K562 (cell line): ENCODE results near the gene PITPNC1. TPM values are rescaled to one million over a fixed set of nuclear protein-coding genes. Genes with fewer than 3 reads are reported as not detected.

Experiments used
- ATAC-seq: fragments of 200-7000 bp; cut with Tn5 transposase; 3 replicates; pipeline ENCODE4 v1.9.1; 2020; ENCODE audit warnings: moderate library complexity
- BruUV-seq: library from RNA; stranded (reverse); fragments of 400-500 nt; replicated peaks from 2 replicates; lab custom pipeline; 2021; lab: Mats Ljungman, UMichigan
- CTCF ChIA-PET: fragments of 300-600 bp; formaldehyde crosslinking; extraction: SDS; loops from one replicate; lab custom pipeline; 2021; ENCODE audit warnings: low intra/inter-chr PET ratio; lab: Yijun Ruan, JAX
- POLR2A ChIA-PET: fragments of 300-600, 350-650 bp; sonication (Branson Sonifier 250); formaldehyde crosslinking; extraction: SDS; loops from one replicate; lab custom pipeline; 2021; ENCODE audit warnings: antibody characterized with exemption, inconsistent platforms; lab: Yijun Ruan, JAX
- DNase-seq, 4 experiments: peaks; one replicate each; pipeline versions ENCODE4 v3.0.0 to v3.0.0-alpha.2; 2011 to 2018; ENCODE audit warnings: low spot score in 3 of 4, mixed read lengths in 3 of 4; ENCODE audit errors: extremely low read depth in 1 of 4
- FAIRE-seq: peaks from 2 replicates; lab custom pipeline; 2011; peaks lifted over from hg19 to GRCh38; lab: Jason Lieb, UNC
- H2AFZ ChIP-seq: 2 replicates; pipeline ENCODE4 v1.6.0; 2011; ENCODE audit warnings: low read depth, low read length, control low read depth, inconsistent platforms
- H3K27ac ChIP-seq: fragments of 200-600 bp; 3 replicates; pipeline ENCODE4 v1.8.0; 2011; ENCODE audit warnings: low read depth, mild to moderate bottlenecking, control low read depth, inconsistent platforms, low read length, moderate library complexity, mixed read lengths; ENCODE audit errors: extremely low read depth
- H3K27me3 ChIP-seq, 2 experiments: fragments of 300-600 bp in 1 of 2; 2 replicates in 1 of 2; 3 replicates in 1 of 2; pipeline versions ENCODE4 v1.6.0 to v1.8.0; 2011; ENCODE audit warnings: inconsistent platforms in 2 of 2, low read length in 2 of 2, mild to moderate bottlenecking in 1 of 2, mixed read lengths in 1 of 2, moderate library complexity in 1 of 2; ENCODE audit not compliant: control insufficient read depth in 2 of 2, insufficient read depth in 2 of 2
- H3K36me3 ChIP-seq: fragments of 300-600 bp; 3 replicates; pipeline ENCODE4 v1.8.0; 2011; ENCODE audit warnings: mild to moderate bottlenecking, low read length, inconsistent platforms; ENCODE audit not compliant: control insufficient read depth, insufficient read depth
- H3K4me1 ChIP-seq, 2 experiments: fragments of 200-600 bp in 1 of 2; replicated peaks in 1 of 2; 2 replicates in 1 of 2; 3 replicates in 1 of 2; pipeline versions ENCODE4 v1.5.1 to v1.8.0; 2011; ENCODE audit warnings: inconsistent platforms in 2 of 2, low read length in 2 of 2, mild to moderate bottlenecking in 1 of 2, mixed read lengths in 1 of 2, moderate library complexity in 1 of 2; ENCODE audit not compliant: control insufficient read depth in 2 of 2, insufficient read depth in 2 of 2
- H3K4me2 ChIP-seq: 2 replicates; pipeline ENCODE4 v1.6.1; 2011; ENCODE audit warnings: low read length, control low read depth, inconsistent platforms, mixed read lengths; ENCODE audit not compliant: insufficient read depth
- H3K4me3 ChIP-seq: fragments of 200-600 bp; sonication (generic), shearing (Covaris generic); 2 replicates; pipeline ENCODE4 v1.5.1; 2016; ENCODE audit warnings: control low read depth, inconsistent platforms
- H3K79me2 ChIP-seq: fragments of 200-600 bp; 3 replicates; pipeline ENCODE4 v1.8.0; 2011; ENCODE audit warnings: low read length, inconsistent platforms; ENCODE audit not compliant: control insufficient read depth, insufficient read depth
- H3K9ac ChIP-seq, 2 experiments: 2 replicates each; pipeline versions ENCODE4 v1.6.0 to v1.6.1; 2011; ENCODE audit warnings: low read depth in 2 of 2, low read length in 2 of 2, control low read depth in 1 of 2, inconsistent platforms in 1 of 2, mild to moderate bottlenecking in 1 of 2, mixed read lengths in 1 of 2; ENCODE audit not compliant: insufficient read depth in 1 of 2
- H3K9me1 ChIP-seq: one replicate; pipeline ENCODE4 v1.6.0; 2011; ENCODE audit warnings: inconsistent platforms, mild to moderate bottlenecking, low read length, moderate library complexity; ENCODE audit not compliant: control insufficient read depth, insufficient read depth
- H3K9me3 ChIP-seq: replicated peaks from 2 replicates; pipeline ENCODE4 v1.5.1; 2011; ENCODE audit warnings: low read depth, low read length, inconsistent platforms; ENCODE audit not compliant: control insufficient read depth, insufficient read depth
- H4K20me1 ChIP-seq: replicated peaks from 2 replicates; pipeline ENCODE4 v1.6.1; 2011; ENCODE audit warnings: low read length, inconsistent platforms, mixed read lengths; ENCODE audit not compliant: control insufficient read depth, insufficient read depth
- KAT2B ChIP-seq: IDR thresholded peaks from one replicate; pipeline ENCODE4 v1.6.1; 2012; ENCODE audit warnings: low read depth, mild to moderate bottlenecking, control low read depth, inconsistent platforms, low read length, moderate library complexity
- WGBS: fragments of 100-300 bp; shearing (Covaris generic); methylation state at CpG from one replicate; pipeline ENCODE4 v1.1.6; 2016; ENCODE audit warnings: low coverage, mixed read lengths; ENCODE audit not compliant: insufficient coverage; ENCODE audit errors: missing lambda C conversion rate; 5-methylcytosine and 5-hydroxymethylcytosine counted together
- in situ Hi-C: fragments of 300-500 bp; cut with MboI; formaldehyde crosslinking; loops from 4 replicates; pipeline ENCODE4 v1.15.0; 2018; ENCODE audit warnings: inconsistent platforms, mixed read lengths
- intact Hi-C: fragments of 100-400 bp; cut with micrococcal nuclease; formaldehyde crosslinking; loops from 2 replicates; pipeline ENCODE4 v1.14.2; 2022
- polyA plus RNA-seq, 8 experiments: library from polyadenylated mRNA; depleted of rRNA in 4 of 8; stranded (reverse) in 5 of 8; unstranded in 3 of 8; fragments of >200 nt; fragmentation: Nextera tagmentation in 2 of 8; fragmentation: Illumina TruSeq in 1 of 8; extraction: Ambion mirVana in 2 of 8; extraction: Trizol in 1 of 8; gene quantifications; 2 replicates each; pipeline versions ENCODE4 v1.2.1 to v1.2.3, GENCODE V29; 2011 to 2014; ENCODE audit warnings: inconsistent platforms in 1 of 8, missing spikeins in 1 of 8
- total RNA-seq, 7 experiments: library from RNA; depleted of rRNA in 6 of 7; stranded (reverse); fragments of >200 nt in 6 of 7; fragmentation: Illumina TruSeq in 2 of 7; extraction: Trizol in 2 of 7; gene quantifications; 2 replicates each; pipeline versions ENCODE4 v1.2.1 to v1.2.3, GENCODE V29; 2011 to 2021; ENCODE audit warnings: low replicate concordance in 1 of 7
- TF ChIP-seq, protein P1 (sequence below), 2 experiments: fragments of 450-650 bp in 1 of 2; sonication (generic) in 1 of 2; formaldehyde crosslinking in 1 of 2; IDR thresholded peaks; 2 replicates each; pipeline versions ENCODE4 v1.7.1 to v1.9.0; 2016 to 2022; ENCODE audit warnings: inconsistent platforms in 1 of 2, mild to moderate bottlenecking in 1 of 2, missing genetic modification reagents in 1 of 2

PITPNC1 gene
- total and polyA plus RNA-seq, 9 of the 15 experiments (the other 6 are each of a cell fraction or from before 2014, with no cell fraction given) = 0.11 to 1.1 (median 0.65) TPM

DNA sequence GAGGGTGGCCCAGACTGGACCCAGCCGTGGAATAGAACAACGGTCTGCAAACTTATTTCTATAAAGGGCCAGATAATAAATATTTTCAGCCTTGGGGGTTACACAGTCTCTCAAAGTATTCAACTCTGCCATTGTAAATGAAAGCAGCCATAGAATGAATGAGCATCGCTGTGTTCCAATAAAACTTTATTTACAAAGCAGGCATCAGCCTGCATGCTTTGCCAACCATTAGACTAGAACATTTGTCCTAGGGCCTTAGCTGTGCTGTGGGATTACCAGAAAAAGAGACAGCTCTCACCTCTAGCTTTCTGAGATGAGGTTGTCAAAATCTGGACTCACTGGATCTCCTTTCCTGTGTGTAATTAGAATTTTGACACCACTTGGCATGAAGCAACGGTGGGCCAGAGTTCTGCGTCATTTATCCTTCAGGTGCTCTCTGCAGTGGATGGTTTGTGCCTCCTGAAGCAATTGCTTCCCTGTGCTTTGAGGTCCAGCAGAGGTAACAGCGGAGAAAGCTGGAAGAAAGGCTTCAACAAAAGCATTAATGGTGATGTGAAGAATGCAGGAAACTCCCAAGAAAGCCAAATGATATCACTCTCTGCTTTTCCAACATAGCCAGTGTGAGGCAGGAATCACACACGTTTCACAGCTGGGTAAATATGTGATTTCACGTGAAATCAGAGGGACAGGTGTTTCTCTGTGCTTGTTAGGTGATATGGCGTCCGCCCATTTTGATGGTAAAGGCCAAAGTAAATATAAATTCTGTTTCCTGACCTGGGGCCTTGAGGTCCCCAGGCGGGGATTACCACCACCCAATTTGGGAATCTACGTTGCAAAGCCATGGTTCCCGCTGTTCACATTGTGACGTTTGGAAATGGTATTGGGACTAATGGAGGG, 148.4 kb downstream of the PITPNC1 start:
- in situ Hi-C loops = no loop called here
- peaks cover 0 to 4% of the 10 kb centered on the region in 2 experiments; a peak in 1 of 5 replicates for H3K4me1 ChIP-seq
- H4K20me1 ChIP-seq = 0 out of 2 replicates have a peak, but pooled peaks cover 3% of the 10 kb centered on the region
- H3K27me3 ChIP-seq = peaks cover 22 to 38% of the 10 kb centered on the region in 2 experiments
- H3K4me2 ChIP-seq = no peak overlapping the region
- DNase-seq (no peak), FAIRE-seq (no peak), ATAC-seq (no peak)
- H3K9ac ChIP-seq = no peak overlapping the region
- BruUV-seq = no TSS peak
- intact Hi-C loops = no loop called here
- no peaks in the 10 kb centered on the region for H3K79me2 ChIP-seq
- H2AFZ ChIP-seq = no peak overlapping the region
- POLR2A ChIA-PET = interaction anchor here (0.6 to 0.9 kb wide), 2 partner anchors 14 to 225 kb away, joined by 3 read pairs; no protein-coding TSS in a partner anchor
- no peaks in the 10 kb centered on the region for H3K9me1 ChIP-seq
- no peak overlapping the region for H3K27ac ChIP-seq
- WGBS = under 1% methylated on average over 14 of the region's 14 CpGs
- no peaks in the 10 kb centered on the region for H3K9me3 ChIP-seq
- CTCF ChIA-PET = no interaction called here
- no peaks in the 10 kb centered on the region for H3K36me3 ChIP-seq
- TF ChIP-seq, protein P1, sequence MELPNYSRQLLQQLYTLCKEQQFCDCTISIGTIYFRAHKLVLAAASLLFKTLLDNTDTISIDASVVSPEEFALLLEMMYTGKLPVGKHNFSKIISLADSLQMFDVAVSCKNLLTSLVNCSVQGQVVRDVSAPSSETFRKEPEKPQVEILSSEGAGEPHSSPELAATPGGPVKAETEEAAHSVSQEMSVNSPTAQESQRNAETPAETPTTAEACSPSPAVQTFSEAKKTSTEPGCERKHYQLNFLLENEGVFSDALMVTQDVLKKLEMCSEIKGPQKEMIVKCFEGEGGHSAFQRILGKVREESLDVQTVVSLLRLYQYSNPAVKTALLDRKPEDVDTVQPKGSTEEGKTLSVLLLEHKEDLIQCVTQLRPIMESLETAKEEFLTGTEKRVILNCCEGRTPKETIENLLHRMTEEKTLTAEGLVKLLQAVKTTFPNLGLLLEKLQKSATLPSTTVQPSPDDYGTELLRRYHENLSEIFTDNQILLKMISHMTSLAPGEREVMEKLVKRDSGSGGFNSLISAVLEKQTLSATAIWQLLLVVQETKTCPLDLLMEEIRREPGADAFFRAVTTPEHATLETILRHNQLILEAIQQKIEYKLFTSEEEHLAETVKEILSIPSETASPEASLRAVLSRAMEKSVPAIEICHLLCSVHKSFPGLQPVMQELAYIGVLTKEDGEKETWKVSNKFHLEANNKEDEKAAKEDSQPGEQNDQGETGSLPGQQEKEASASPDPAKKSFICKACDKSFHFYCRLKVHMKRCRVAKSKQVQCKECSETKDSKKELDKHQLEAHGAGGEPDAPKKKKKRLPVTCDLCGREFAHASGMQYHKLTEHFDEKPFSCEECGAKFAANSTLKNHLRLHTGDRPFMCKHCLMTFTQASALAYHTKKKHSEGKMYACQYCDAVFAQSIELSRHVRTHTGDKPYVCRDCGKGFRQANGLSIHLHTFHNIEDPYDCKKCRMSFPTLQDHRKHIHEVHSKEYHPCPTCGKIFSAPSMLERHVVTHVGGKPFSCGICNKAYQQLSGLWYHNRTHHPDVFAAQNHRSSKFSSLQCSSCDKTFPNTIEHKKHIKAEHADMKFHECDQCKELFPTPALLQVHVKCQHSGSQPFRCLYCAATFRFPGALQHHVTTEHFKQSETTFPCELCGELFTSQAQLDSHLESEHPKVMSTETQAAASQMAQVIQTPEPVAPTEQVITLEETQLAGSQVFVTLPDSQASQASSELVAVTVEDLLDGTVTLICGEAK (IDR thresholded peaks at IDR 0.05) = peak; percentile 90
- TF ChIP-seq, protein P1 (CRISPR knock-in tag; IDR thresholded peaks at IDR 0.05) = peak; percentile 66; the same call in 1 of the 2 replicates
- no peak for TF ChIP-seq KAT2B
- no peak overlapping the region for H3K4me3 ChIP-seq
